Nephron progenitor cell (in vitro differentiated cells): Measurements from ENCODE around the gene TNNI3K.

Source experiments
- DNase-seq: peaks from one replicate; pipeline ENCODE4 v3.0.0; 2021
- H3K27ac Mint-ChIP-seq: 2 replicates; pipeline ENCODE4 v1.8.0; 2021; ENCODE audit warnings: mild to moderate bottlenecking, moderate library complexity, mixed read lengths
- H3K27me3 Mint-ChIP-seq: 2 replicates; pipeline ENCODE4 v1.8.0; 2021; ENCODE audit warnings: mild to moderate bottlenecking, low read depth, mixed read lengths; ENCODE audit not compliant: poor library complexity
- H3K36me3 Mint-ChIP-seq: 2 replicates; pipeline ENCODE4 v1.8.0; 2021; ENCODE audit warnings: low read depth, mixed read lengths
- H3K4me1 Mint-ChIP-seq: 2 replicates; pipeline ENCODE4 v1.8.0; 2021; ENCODE audit warnings: mixed read lengths
- H3K4me3 Mint-ChIP-seq: 2 replicates; pipeline ENCODE4 v1.8.0; 2021; ENCODE audit warnings: mild to moderate bottlenecking, moderate library complexity, mixed read lengths
- H3K9me3 Mint-ChIP-seq: 2 replicates; pipeline ENCODE4 v1.8.0; 2021; ENCODE audit warnings: mild to moderate bottlenecking, moderate library complexity, mixed read lengths
- CTCF ChIP-seq: fragments of 200-600 bp; sonication (generic); IDR thresholded peaks from 2 replicates; pipeline ENCODE4 v1.5.0; 2021; ENCODE audit warnings: antibody characterized with exemption

Gene TNNI3K

GRCh38 chr1:74380252-74380651, 145.1 kb downstream of the TNNI3K start:
- no peak for TF ChIP-seq CTCF
- Mint-ChIP-seq H3K4me3 (no peak overlapping the region), H3K27me3 (no peaks in the 10 kb centered on the region), H3K27ac (no peak overlapping the region), H3K9me3 (peaks cover under 1% of the 10 kb centered on the region), H3K4me1 (peaks cover 5% of the 10 kb centered on the region), H3K36me3 (no peaks in the 10 kb centered on the region)
- no peak for DNase-seq

- H3K27ac Mint-ChIP-seq: peak overlapping the region; percentile 13
- H3K4me3 Mint-ChIP-seq: no peak overlapping the region
- H3K27me3 Mint-ChIP-seq: no peaks in the 10 kb centered on the region
- H3K4me1 Mint-ChIP-seq: peaks cover 9% of the 10 kb centered on the region
- TF ChIP-seq CTCF: no peak
- no peak for DNase-seq
- peaks cover 6% of the 10 kb centered on the region for H3K9me3 Mint-ChIP-seq
- H3K36me3 Mint-ChIP-seq: no peaks in the 10 kb centered on the region
These were observed 153.7 kb downstream of the TNNI3K start for GRCh38 chr1:74388855-74389254.

GRCh38 chr1:74392186-74392585, 157.0 kb downstream of the TNNI3K start:
- Mint-ChIP-seq H3K4me3 (no peak overlapping the region), H3K27ac (no peak overlapping the region), H3K36me3 (no peaks in the 10 kb centered on the region), H3K4me1 (peaks cover 30% of the 10 kb centered on the region), H3K27me3 (no peaks in the 10 kb centered on the region), H3K9me3 (no peaks in the 10 kb centered on the region)
- no peak for TF ChIP-seq CTCF
- no peak for DNase-seq

- DNase-seq: no peak
- no peaks in the 10 kb centered on the region for H3K9me3 Mint-ChIP-seq
- no peak for TF ChIP-seq CTCF
- peaks cover under 1% of the 10 kb centered on the region for H3K27me3 Mint-ChIP-seq
- H3K36me3 Mint-ChIP-seq: no peaks in the 10 kb centered on the region
- peaks cover 32% of the 10 kb centered on the region for H3K4me1 Mint-ChIP-seq
- H3K4me3 Mint-ChIP-seq: no peak overlapping the region
- no peak overlapping the region for H3K27ac Mint-ChIP-seq
These were observed 157.7 kb downstream of the TNNI3K start for GRCh38 chr1:74392840-74393239.

GRCh38 chr1:74395571-74395970, 160.4 kb downstream of the TNNI3K start:
- H3K9me3 Mint-ChIP-seq: no peaks in the 10 kb centered on the region
- H3K27me3 Mint-ChIP-seq: peaks cover 2% of the 10 kb centered on the region
- H3K36me3 Mint-ChIP-seq: no peaks in the 10 kb centered on the region
- H3K4me1 Mint-ChIP-seq: peaks cover 32% of the 10 kb centered on the region
- H3K4me3 Mint-ChIP-seq: peak overlapping the region; percentile 10
- TF ChIP-seq CTCF: no peak
- no peak for DNase-seq
- H3K27ac Mint-ChIP-seq: no peak overlapping the region

- H3K4me3 Mint-ChIP-seq: peak overlapping the region; percentile 53
- H3K27me3 Mint-ChIP-seq: peaks cover 2% of the 10 kb centered on the region
- H3K27ac Mint-ChIP-seq: peak overlapping the region; percentile 95
- H3K36me3 Mint-ChIP-seq: no peaks in the 10 kb centered on the region
- TF ChIP-seq CTCF: no peak
- H3K4me1 Mint-ChIP-seq: peaks cover 32% of the 10 kb centered on the region
- no peaks in the 10 kb centered on the region for H3K9me3 Mint-ChIP-seq
- DNase-seq: no peak
These were observed 161.3 kb downstream of the TNNI3K start for GRCh38 chr1:74396462-74396861.
